Loucy (cell line): Measurements from ENCODE around the gene MFN1.

ENCODE experiments used
- CTCF ChIP-seq: fragments of 200-600 bp; sonication (generic); conservative IDR thresholded peaks from 2 replicates; pipeline ENCODE4 v1.5.1; 2014; ENCODE audit warnings: mild to moderate bottlenecking, antibody characterized with exemption, low read length
- EZH2phosphoT487 ChIP-seq: fragments of 200-600 bp; IDR thresholded peaks from 2 replicates; pipeline ENCODE4 v1.6.1; 2018; ENCODE audit warnings: antibody characterized with exemption, mild to moderate bottlenecking, moderate library complexity, borderline replicate concordance

DNA sequence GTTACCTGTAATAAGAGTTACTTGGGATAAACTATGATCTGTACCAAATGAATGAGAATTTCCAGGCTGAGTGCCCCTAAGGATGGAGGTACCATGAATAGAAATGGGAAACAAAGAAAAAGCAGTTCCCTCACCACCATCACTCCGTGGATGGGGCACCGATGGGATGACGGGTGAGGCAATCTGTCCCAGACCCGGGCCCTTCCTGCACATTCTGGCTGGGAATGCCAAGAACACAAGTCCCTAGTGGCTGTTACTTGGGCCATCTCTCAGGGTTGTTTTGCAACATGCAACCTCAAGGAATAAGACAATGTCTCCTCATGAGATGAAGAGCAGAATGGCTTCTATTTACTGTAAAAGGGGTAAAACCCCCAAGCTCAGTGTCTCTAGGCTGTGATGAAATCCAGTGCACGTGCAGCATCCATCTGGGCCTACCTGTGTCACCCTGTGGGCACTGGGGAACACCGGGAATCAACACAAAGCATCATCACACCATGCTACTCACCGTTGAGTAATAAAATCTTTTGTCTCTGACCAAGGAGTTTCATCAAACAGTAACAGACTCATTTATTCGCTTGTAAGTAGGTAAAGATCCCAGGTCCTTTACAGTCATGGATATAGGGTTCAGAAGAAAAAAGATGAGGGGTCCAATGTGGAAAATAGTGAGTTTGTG, 81.5 kb downstream of the MFN1 start:
- TF ChIP-seq CTCF = no peak
- TF ChIP-seq EZH2phosphoT487 = no peak
